Mesothelial cell of epicardium (in vitro differentiated cells): Measurements from ENCODE around the gene PATZ1. TPM values are rescaled to one million over a fixed set of nuclear protein-coding genes. Genes with fewer than 3 reads are reported as not detected.
"Not testable (repeated sequence)": the region's sequence is repeated elsewhere in the genome, so short reads cannot be mapped to it uniquely, and the experiment has no call there.

Source experiments
- DNase-seq, 2 experiments: peaks; one replicate each; pipeline ENCODE4 v3.0.0; 2021; ENCODE audit warnings: low spot score in 2 of 2; ENCODE audit not compliant: unreplicated experiment in 2 of 2
- H3K27ac Mint-ChIP-seq: 2 replicates; pipeline ENCODE4 v1.8.0; 2021; ENCODE audit warnings: mixed read lengths
- H3K27me3 Mint-ChIP-seq: 2 replicates; pipeline ENCODE4 v1.8.0; 2021; ENCODE audit warnings: low read depth, mixed read lengths
- H3K36me3 Mint-ChIP-seq: 2 replicates; pipeline ENCODE4 v1.8.0; 2021; ENCODE audit warnings: mixed read lengths
- H3K4me1 Mint-ChIP-seq: 2 replicates; pipeline ENCODE4 v1.8.0; 2021; ENCODE audit warnings: mixed read lengths
- H3K4me3 Mint-ChIP-seq: 2 replicates; pipeline ENCODE4 v1.8.0; 2021; ENCODE audit warnings: mild to moderate bottlenecking, moderate library complexity, mixed read lengths
- H3K9me3 Mint-ChIP-seq: 2 replicates; pipeline ENCODE4 v1.8.0; 2021; ENCODE audit warnings: mixed read lengths
- CTCF ChIP-seq: fragments of 200-600 bp; sonication (generic); IDR thresholded peaks from one replicate; pipeline ENCODE4 v1.5.0; 2021; ENCODE audit warnings: antibody characterized with exemption; ENCODE audit not compliant: unreplicated experiment
- total RNA-seq: library from RNA; stranded (reverse); gene quantifications from 3 replicates; pipeline ENCODE4 v1.2.1, GENCODE V29; 2021

Gene PATZ1
- total RNA-seq, 1 donor from 2014 or later, result 70.9 TPM

DNA sequence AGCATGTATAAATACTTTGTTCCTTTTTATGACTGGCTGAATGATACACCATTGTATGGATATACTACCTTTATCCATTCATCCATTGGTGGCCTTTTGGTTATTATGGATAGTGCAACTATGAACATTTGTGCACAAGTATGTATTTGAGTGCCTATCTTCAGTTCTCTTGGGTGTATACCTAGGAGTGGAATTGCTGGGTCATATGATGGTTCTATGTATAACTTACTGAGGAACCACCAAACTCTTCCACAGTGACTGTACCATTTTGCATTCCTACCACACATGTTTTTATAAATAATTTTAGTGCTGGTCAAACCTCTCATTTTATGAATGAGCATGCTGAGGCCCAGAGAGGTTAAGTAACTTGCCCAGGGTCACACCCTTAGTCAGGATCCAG is 3.8 kb upstream of the PATZ1 start:
- H3K36me3 Mint-ChIP-seq, result no peaks in the 10 kb centered on the region
- H3K27me3 Mint-ChIP-seq, result no peaks in the 10 kb centered on the region
- H3K4me1 Mint-ChIP-seq, result peaks cover 12% of the 10 kb centered on the region
- DNase-seq, result no peak
- H3K27ac Mint-ChIP-seq, result no peak overlapping the region
- no peaks in the 10 kb centered on the region for H3K9me3 Mint-ChIP-seq
- no peak for TF ChIP-seq CTCF
- no peak overlapping the region for H3K4me3 Mint-ChIP-seq

- Mint-ChIP-seq H3K36me3 (no peaks in the 10 kb centered on the region), H3K9me3 (no peaks in the 10 kb centered on the region), H3K4me3 (no peak overlapping the region), H3K27me3 (no peaks in the 10 kb centered on the region), H3K4me1 (peaks cover 24% of the 10 kb centered on the region), H3K27ac (no peak overlapping the region)
- no peak for DNase-seq
- no peak for TF ChIP-seq CTCF
These were observed 2.6 kb upstream of the PATZ1 start for GRCh38 chr22:31348766-31349165.

- H3K27ac Mint-ChIP-seq, result peak overlapping the region; percentile 91
- H3K27me3 Mint-ChIP-seq, H3K9me3 Mint-ChIP-seq, H3K36me3 Mint-ChIP-seq, DNase-seq: not testable (repeated sequence)
- H3K4me1 Mint-ChIP-seq, result peaks cover 32% of the 10 kb centered on the region
- H3K4me3 Mint-ChIP-seq, result peak overlapping the region; percentile 79
These were observed 1.8 kb upstream of the PATZ1 start for GRCh38 chr22:31348009-31348337.

- H3K36me3 Mint-ChIP-seq, result no peaks in the 10 kb centered on the region
- H3K27ac Mint-ChIP-seq, result peak overlapping the region; percentile 91
- DNase-seq, result peak in 1 of 2 experiments; percentile 72
- H3K4me3 Mint-ChIP-seq, result peak overlapping the region; percentile 79
- H3K4me1 Mint-ChIP-seq, result peaks cover 38% of the 10 kb centered on the region
- H3K27me3 Mint-ChIP-seq, result no peaks in the 10 kb centered on the region
- TF ChIP-seq CTCF, result no peak
- no peaks in the 10 kb centered on the region for H3K9me3 Mint-ChIP-seq
These were observed 1.3 kb upstream of the PATZ1 start for GRCh38 chr22:31347251-31348008.

- H3K9me3 Mint-ChIP-seq, result no peaks in the 10 kb centered on the region
- peaks cover 44% of the 10 kb centered on the region for H3K4me1 Mint-ChIP-seq
- H3K4me3 Mint-ChIP-seq, result peak overlapping the region; percentile 79
- DNase-seq, result peak in 1 of 2 experiments; percentile 70
- H3K27me3 Mint-ChIP-seq, result no peaks in the 10 kb centered on the region
- H3K36me3 Mint-ChIP-seq, result no peaks in the 10 kb centered on the region
- H3K27ac Mint-ChIP-seq, result peak overlapping the region; percentile 91
- no peak for TF ChIP-seq CTCF
These were observed 646 bp upstream of the PATZ1 start for GRCh38 chr22:31346733-31347250.

DNA sequence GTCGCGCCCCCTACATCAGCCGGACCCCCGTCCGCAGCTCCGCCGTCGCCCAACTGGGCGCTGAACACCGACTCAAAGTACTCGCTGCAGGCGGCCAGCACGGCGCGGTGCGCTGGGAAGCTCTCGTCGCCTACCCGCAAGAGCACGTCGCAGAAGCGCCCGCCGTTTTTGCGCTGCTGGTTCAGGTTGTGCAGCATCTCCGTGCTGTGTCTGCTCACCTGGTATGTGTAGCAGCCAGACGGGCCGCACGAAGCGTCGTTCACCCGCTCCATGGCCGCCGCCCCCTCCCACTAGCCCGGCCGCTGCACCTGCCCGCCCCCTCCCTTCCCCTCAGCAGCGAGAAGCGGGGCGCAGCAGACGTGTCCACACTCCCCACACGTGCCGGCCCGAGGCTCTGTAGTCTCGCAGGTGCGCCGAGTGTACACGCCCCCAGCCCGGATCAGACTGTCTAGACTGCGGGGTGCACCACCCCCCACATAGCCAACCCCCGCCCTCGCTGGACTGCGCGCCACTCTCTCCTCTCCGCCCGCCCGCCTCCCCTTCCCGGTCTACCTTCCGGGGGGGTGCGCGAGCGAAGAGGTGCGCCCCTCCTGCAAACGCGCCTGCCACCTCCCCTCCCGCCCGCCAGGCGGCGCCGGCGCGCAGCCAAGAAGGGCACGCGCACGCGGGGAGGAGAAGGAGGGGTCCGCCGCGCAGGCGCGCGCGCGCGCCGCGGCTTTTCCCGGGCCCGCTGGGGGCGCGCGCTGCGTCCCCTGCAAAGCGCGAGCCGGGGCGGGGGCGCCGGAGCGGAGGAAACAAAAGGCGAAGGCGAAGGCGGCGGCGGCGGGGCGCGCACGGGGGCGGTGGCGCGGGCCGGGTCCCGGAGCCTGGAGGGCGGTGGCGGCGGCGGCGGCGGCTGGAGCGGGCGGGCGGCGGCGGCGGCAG is 553 bp downstream of the PATZ1 start:
- no peaks in the 10 kb centered on the region for H3K27me3 Mint-ChIP-seq
- TF ChIP-seq CTCF, result peak; percentile 85
- H3K4me3 Mint-ChIP-seq, result peak overlapping the region; percentile 74
- DNase-seq, result peak; percentile 89 to 90
- H3K4me1 Mint-ChIP-seq, result peaks cover 54% of the 10 kb centered on the region
- H3K9me3 Mint-ChIP-seq, result no peaks in the 10 kb centered on the region
- peak overlapping the region; percentile 96 for H3K27ac Mint-ChIP-seq
- H3K36me3 Mint-ChIP-seq, result peaks cover 3% of the 10 kb centered on the region
